Activated T-helper 2 cell treated with anti-CD3 and anti-CD28 coated beads, Interferon-gamma antibody, Interleukin-2, Interleukin-4, amounts not matched to agents 10 μg/mL and 5 μg/mL and 100 μg/mL, durations not matched to agents 14 hours and 24 hours and 36 hours (primary cell): ENCODE results near the gene WASF2. TPM values are rescaled to one million over a fixed set of nuclear protein-coding genes. Genes with fewer than 3 reads are reported as not detected.
A peak's percentile ranks its signal among the peaks of the same experiment; 100 is the strongest.

ENCODE experiments used
- DNase-seq: peaks from one replicate; pipeline ENCODE4 v3.0.0; 2021; ENCODE audit warnings: low spot score
- H3K27ac Mint-ChIP-seq: one replicate; pipeline ENCODE4 v1.8.0; 2021; ENCODE audit warnings: mixed read lengths
- H3K27me3 Mint-ChIP-seq: one replicate; pipeline ENCODE4 v1.8.0; 2021; ENCODE audit warnings: low read depth, mixed read lengths
- H3K36me3 Mint-ChIP-seq: one replicate; pipeline ENCODE4 v1.8.0; 2021; ENCODE audit warnings: low read depth, mixed read lengths
- H3K4me1 Mint-ChIP-seq: one replicate; pipeline ENCODE4 v1.8.0; 2021; ENCODE audit warnings: low read depth, mixed read lengths
- H3K4me3 Mint-ChIP-seq: one replicate; pipeline ENCODE4 v1.8.0; 2021; ENCODE audit warnings: low read depth, mild to moderate bottlenecking, moderate library complexity, mixed read lengths
- H3K9me3 Mint-ChIP-seq: one replicate; pipeline ENCODE4 v1.8.0; 2021; ENCODE audit warnings: mixed read lengths
- intact Hi-C: fragments of 100-400 bp; cut with micrococcal nuclease; formaldehyde crosslinking; loops from one replicate; pipeline ENCODE4 v1.15.1; 2023
- total RNA-seq: library from RNA; stranded (reverse); gene quantifications from 2 replicates; pipeline ENCODE4 v1.2.3, GENCODE V29; 2022

Gene WASF2
- total RNA-seq, 1 donor from 2014 or later, result 128 TPM

DNA sequence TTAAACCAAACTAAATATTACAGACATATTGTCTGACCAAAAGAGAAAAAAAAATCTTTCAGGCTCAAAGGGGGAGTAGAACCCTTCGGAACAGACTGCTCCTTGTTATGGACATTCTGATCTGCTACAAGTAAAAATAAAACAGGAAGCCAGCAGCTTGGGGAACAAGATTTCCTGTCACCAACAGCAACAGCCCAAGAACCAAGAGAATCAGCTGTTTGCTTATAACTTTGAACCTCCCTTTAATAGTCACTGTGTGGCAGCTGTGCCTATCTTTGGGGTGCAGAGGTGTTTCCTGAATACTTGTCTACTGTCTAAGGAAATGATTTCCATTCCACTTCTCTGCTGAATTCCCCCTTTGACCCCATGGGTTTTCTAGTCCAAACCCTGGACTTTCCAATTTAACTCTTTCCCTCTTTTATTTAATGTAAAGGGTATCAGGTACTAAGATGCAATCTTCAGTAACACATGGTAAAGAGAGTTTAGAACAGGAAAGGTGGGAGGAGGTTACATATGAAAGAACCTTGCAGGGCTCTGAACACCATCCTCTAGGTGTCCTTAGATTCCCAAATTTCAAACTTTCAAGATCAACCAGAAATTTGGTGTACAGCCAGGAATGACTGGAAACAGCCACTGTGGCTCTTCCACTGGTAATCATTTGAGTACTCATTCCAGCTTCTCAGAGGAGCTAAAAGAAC is 58.9 kb downstream of the WASF2 start:
- no peak for DNase-seq
- H3K27ac Mint-ChIP-seq, result peak overlapping the region; percentile 62
- H3K27me3 Mint-ChIP-seq, result no peaks in the 10 kb centered on the region
- intact Hi-C loops, result loop anchor here (1.0 kb wide), 1 partner anchor 9 kb away; no protein-coding TSS in a partner anchor
- H3K4me1 Mint-ChIP-seq, result peaks cover 61% of the 10 kb centered on the region
- H3K36me3 Mint-ChIP-seq, result peaks cover 35% of the 10 kb centered on the region
- H3K4me3 Mint-ChIP-seq, result peak overlapping the region; percentile 61
- H3K9me3 Mint-ChIP-seq, result no peaks in the 10 kb centered on the region

DNA sequence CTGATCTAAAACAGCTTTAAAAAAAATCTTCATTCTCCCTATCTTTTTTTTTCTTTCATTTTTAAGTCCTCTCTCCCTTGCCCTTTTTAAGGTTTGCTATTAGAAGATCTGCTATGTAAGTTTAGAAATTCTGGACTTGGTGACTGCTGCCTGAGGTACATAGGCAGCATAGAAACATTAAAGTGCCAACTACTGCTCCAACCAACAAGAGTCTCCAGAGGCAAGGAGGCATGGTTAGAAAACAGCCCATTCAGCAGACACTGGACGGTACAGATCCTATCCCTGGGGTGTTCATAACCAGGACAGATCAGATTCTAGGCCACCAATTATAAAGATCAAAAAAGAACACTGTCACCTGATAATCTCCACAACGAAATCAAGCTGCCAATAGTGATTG is 60.9 kb downstream of the WASF2 start:
- H3K4me3 Mint-ChIP-seq, result peak overlapping the region; percentile 78
- DNase-seq, result no peak
- H3K4me1 Mint-ChIP-seq, result peaks cover 61% of the 10 kb centered on the region
- no peaks in the 10 kb centered on the region for H3K27me3 Mint-ChIP-seq
- H3K27ac Mint-ChIP-seq, result peak overlapping the region; percentile 80
- intact Hi-C loops, result no loop called here
- peaks cover 41% of the 10 kb centered on the region for H3K36me3 Mint-ChIP-seq
- H3K9me3 Mint-ChIP-seq, result no peaks in the 10 kb centered on the region

- Mint-ChIP-seq H3K9me3 (no peaks in the 10 kb centered on the region), H3K4me3 (peak overlapping the region; percentile 78), H3K27ac (peak overlapping the region; percentile 80), H3K4me1 (peaks cover 61% of the 10 kb centered on the region), H3K27me3 (no peaks in the 10 kb centered on the region), H3K36me3 (peaks cover 38% of the 10 kb centered on the region)
- no peak for DNase-seq
- intact Hi-C loops, result no loop called here
Observed at GRCh38 chr1:27428316-27429028, 61.5 kb downstream of the WASF2 start.

- peaks cover 35% of the 10 kb centered on the region for H3K36me3 Mint-ChIP-seq
- H3K27ac Mint-ChIP-seq, result peak overlapping the region; percentile 80
- DNase-seq, result no peak
- H3K9me3 Mint-ChIP-seq, result no peaks in the 10 kb centered on the region
- intact Hi-C loops, result no loop called here
- peaks cover 59% of the 10 kb centered on the region for H3K4me1 Mint-ChIP-seq
- H3K27me3 Mint-ChIP-seq, result no peaks in the 10 kb centered on the region
- H3K4me3 Mint-ChIP-seq, result peak overlapping the region; percentile 78
Observed at GRCh38 chr1:27427816-27428315, 62.1 kb downstream of the WASF2 start.

DNA sequence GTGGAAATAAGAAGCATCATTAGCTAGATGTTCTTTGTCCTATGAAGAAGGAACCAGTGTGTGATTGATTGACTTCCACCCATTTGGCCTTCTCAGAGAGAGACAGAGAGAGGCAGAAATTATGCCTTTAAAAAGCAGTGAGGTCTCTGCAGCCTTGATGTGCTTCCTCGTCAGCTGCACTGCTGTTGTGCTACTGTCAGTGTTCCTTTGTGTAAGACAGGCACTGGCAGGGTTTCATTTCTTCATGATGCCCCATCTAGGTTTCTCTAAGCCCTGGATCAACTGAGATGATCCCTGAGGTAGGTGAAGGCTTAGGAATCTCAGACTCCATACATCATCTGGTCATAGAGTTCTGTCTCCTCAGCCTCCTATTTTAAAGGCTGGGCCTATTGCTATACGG is 62.6 kb downstream of the WASF2 start:
- no peak overlapping the region for H3K27ac Mint-ChIP-seq
- H3K36me3 Mint-ChIP-seq, result peaks cover 35% of the 10 kb centered on the region
- no peaks in the 10 kb centered on the region for H3K9me3 Mint-ChIP-seq
- intact Hi-C loops, result no loop called here
- H3K27me3 Mint-ChIP-seq, result no peaks in the 10 kb centered on the region
- no peak for DNase-seq
- peaks cover 62% of the 10 kb centered on the region for H3K4me1 Mint-ChIP-seq
- H3K4me3 Mint-ChIP-seq, result no peak overlapping the region

DNA sequence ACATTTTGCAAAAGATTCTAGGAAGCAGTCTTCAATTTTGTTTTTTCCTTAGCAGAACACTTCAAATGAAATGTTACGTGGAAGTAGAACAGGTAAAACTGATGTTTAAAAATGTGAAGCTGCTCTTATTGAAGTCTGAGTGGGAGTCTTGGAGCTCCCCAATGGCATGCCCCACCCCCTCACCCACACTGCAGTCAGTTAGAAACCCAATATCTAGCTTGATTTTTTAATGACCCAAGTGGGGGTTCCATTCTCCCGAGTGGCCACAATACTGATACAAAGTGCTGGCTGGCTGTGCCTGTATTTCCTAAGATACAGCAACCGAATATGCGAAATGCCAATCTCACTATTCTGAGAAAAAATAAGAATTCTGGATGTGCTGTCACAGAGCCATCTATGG is 66.3 kb downstream of the WASF2 start:
- Mint-ChIP-seq H3K4me1 (peaks cover 54% of the 10 kb centered on the region), H3K27me3 (no peaks in the 10 kb centered on the region), H3K9me3 (no peaks in the 10 kb centered on the region), H3K4me3 (no peak overlapping the region), H3K27ac (peak overlapping the region; percentile 49), H3K36me3 (peaks cover 44% of the 10 kb centered on the region)
- intact Hi-C loops, result no loop called here
- DNase-seq, result no peak

DNA sequence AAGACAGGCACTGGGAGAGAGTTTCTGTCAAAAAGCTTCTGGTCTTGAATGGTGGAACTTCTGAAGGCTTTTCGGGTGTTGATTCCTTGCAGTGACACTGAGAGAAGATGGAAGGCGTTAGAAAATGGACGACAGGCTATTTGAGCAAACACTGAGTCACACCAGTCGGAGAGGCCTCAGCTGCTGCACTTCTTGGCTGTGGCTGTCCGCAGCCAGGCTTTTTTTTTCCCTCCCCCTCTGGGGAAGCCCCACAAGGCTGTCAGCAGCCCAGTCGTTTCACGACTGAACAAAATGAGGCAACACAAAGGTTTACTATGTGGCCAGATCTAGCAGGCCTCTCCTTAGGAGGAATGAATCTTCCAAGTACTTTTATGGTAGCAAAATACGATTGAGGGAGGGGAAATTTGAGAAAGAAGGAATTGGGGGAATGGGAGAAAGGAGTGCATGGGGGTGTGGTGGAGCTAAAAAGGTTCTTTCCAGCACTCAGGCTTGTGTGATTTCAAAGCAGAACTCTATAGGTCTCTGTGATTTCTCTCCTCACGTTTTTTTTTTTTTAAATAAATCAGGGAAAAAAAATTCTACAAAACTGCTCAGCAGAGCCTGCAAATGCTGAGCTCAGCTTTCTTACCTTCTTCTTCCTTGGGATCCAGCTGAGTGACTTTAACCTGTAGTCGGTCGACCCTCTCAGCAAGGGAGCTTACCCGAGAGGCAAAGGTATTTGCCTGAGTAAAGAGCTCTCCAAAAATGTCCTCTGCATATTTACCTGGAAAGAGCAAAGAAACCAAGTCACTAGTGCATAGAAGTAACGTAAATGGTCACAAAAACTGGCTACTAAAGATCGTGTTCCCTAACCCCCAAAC is 71.4 kb downstream of the WASF2 start:
- peaks cover 47% of the 10 kb centered on the region for H3K4me1 Mint-ChIP-seq
- H3K36me3 Mint-ChIP-seq, result peaks cover 64% of the 10 kb centered on the region
- intact Hi-C loops, result loop anchor here (1.0 to 2.0 kb wide), 2 partner anchors 26 to 64 kb away; no protein-coding TSS in a partner anchor

DNA sequence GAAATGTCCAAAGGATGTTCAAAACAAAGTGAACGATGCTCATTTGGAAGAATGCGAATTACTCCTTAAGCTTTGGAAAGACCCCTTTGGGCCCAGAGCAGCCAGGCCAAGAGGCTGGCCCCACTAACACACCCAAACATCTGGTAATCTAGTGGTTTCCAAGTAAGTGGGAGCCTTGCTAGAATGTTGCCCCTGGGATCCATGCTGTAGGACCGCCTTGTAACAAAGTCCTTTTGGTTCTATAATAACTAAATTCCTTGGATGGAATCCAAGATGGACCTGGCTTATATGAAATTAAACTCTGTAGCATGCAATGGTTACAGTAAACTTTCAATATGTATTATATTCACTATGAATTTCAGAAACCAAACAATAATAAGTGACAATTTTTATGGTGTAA is 72.3 kb downstream of the WASF2 start:
- H3K27me3 Mint-ChIP-seq, result no peaks in the 10 kb centered on the region
- no peaks in the 10 kb centered on the region for H3K9me3 Mint-ChIP-seq
- H3K27ac Mint-ChIP-seq, result peak overlapping the region; percentile 82
- intact Hi-C loops, result loop anchor here (1.0 to 2.0 kb wide), 2 partner anchors 27 to 65 kb away; no protein-coding TSS in a partner anchor
- H3K4me3 Mint-ChIP-seq, result no peak overlapping the region
- DNase-seq, result no peak
- H3K4me1 Mint-ChIP-seq, result peaks cover 44% of the 10 kb centered on the region
- peaks cover 72% of the 10 kb centered on the region for H3K36me3 Mint-ChIP-seq

More for the DNA sequence above, 71.4 kb downstream of the WASF2 start:
- Mint-ChIP-seq H3K27me3 (no peaks in the 10 kb centered on the region), H3K4me3 (peak overlapping the region; percentile 7), H3K9me3 (no peaks in the 10 kb centered on the region), H3K27ac (peak overlapping the region; percentile 82)
- DNase-seq, result peak; percentile 51

DNA sequence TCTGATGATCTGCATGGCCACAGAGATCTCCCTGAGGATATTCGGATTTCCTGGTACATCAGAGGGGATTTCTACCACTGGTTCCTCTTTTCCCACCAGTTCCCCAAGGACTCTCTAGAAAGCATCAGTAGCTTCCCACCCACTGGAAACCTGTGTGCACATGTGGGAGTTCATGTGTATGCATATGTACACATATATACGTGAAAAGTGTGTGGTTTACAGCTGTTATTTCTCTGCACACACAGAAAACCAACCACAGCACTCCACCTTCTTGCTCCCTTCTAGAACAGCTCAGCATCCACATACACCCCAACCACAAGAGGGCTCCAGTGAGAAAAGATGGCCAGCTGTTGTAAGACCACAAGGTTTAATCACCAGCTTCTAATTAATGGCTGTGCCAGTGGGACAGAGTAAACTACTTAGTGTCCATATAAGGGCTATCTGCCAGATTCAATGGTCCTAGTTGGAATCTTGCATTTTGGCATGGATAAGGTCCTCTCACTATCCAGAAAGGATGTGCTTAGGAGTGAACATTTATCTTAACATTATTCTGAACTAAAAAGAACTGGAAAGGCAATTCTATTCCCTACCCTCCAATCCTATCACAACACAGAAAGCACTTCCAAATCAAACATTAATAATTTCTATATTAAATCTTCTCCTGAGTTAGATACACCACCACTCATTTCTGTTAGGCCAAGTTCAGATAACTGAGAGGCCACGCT is 73.4 kb downstream of the WASF2 start:
- no peak overlapping the region for H3K4me3 Mint-ChIP-seq
- no peaks in the 10 kb centered on the region for H3K9me3 Mint-ChIP-seq
- DNase-seq, result peak; percentile 53
- peaks cover 37% of the 10 kb centered on the region for H3K4me1 Mint-ChIP-seq
- peaks cover 76% of the 10 kb centered on the region for H3K36me3 Mint-ChIP-seq
- H3K27me3 Mint-ChIP-seq, result no peaks in the 10 kb centered on the region
- H3K27ac Mint-ChIP-seq, result peak overlapping the region; percentile 55
- intact Hi-C loops, result loop anchor here (1.0 kb wide), 2 partner anchors 107 to 190 kb away; no protein-coding TSS in a partner anchor

GRCh38 chr1:27414091-27414490 is 75.9 kb downstream of the WASF2 start:
- H3K27me3 Mint-ChIP-seq, result no peaks in the 10 kb centered on the region
- intact Hi-C loops, result no loop called here
- no peak for DNase-seq
- H3K9me3 Mint-ChIP-seq, result no peaks in the 10 kb centered on the region
- H3K4me3 Mint-ChIP-seq, result no peak overlapping the region
- H3K27ac Mint-ChIP-seq, result no peak overlapping the region
- H3K36me3 Mint-ChIP-seq, result peaks cover 87% of the 10 kb centered on the region
- H3K4me1 Mint-ChIP-seq, result peaks cover 29% of the 10 kb centered on the region

- Mint-ChIP-seq H3K4me1 (peaks cover 18% of the 10 kb centered on the region), H3K27me3 (no peaks in the 10 kb centered on the region), H3K27ac (no peak overlapping the region), H3K4me3 (no peak overlapping the region), H3K36me3 (peaks cover 85% of the 10 kb centered on the region), H3K9me3 (no peaks in the 10 kb centered on the region)
- intact Hi-C loops, result no loop called here
- no peak for DNase-seq
Observed at GRCh38 chr1:27413004-27413403, 77.0 kb downstream of the WASF2 start.

- H3K36me3 Mint-ChIP-seq, result peaks cover 84% of the 10 kb centered on the region
- intact Hi-C loops, result no loop called here
- H3K4me3 Mint-ChIP-seq, result no peak overlapping the region
- no peaks in the 10 kb centered on the region for H3K9me3 Mint-ChIP-seq
- no peak overlapping the region for H3K27ac Mint-ChIP-seq
- DNase-seq, result no peak
- no peaks in the 10 kb centered on the region for H3K27me3 Mint-ChIP-seq
- H3K4me1 Mint-ChIP-seq, result peaks cover 17% of the 10 kb centered on the region
Observed at GRCh38 chr1:27412502-27412901, 77.5 kb downstream of the WASF2 start.
